ENCODE measurements around the gene TMEM176A. TPM values are rescaled to one million over a fixed set of nuclear protein-coding genes. Genes with fewer than 3 reads are reported as not detected.

The TMEM176A gene
- total and polyA plus RNA-seq, 2 experiments from 2014 or later: 0.34 TPM; not detected in 1

DNA sequence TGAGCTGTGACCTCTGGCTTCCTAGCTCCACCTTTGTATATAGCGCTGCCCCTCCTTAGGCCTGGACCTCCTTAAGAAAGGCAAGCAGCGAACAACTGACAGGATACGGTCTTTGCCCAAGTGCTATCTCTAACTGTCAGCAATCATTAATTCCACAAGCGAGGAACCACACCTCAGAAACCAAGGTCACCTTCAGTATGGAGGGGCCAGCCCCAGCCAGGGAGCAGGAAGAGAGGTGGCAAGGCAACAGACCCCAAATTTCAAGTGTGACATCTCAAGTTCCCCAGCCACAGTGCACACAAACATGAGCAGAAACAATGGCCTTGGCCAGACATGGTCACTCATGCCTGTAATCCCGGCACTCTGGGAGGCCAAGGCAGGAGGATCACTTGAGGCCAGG lies 47.0 kb downstream of the TMEM176A start (continued):
- TF ChIP-seq, protein P1, sequence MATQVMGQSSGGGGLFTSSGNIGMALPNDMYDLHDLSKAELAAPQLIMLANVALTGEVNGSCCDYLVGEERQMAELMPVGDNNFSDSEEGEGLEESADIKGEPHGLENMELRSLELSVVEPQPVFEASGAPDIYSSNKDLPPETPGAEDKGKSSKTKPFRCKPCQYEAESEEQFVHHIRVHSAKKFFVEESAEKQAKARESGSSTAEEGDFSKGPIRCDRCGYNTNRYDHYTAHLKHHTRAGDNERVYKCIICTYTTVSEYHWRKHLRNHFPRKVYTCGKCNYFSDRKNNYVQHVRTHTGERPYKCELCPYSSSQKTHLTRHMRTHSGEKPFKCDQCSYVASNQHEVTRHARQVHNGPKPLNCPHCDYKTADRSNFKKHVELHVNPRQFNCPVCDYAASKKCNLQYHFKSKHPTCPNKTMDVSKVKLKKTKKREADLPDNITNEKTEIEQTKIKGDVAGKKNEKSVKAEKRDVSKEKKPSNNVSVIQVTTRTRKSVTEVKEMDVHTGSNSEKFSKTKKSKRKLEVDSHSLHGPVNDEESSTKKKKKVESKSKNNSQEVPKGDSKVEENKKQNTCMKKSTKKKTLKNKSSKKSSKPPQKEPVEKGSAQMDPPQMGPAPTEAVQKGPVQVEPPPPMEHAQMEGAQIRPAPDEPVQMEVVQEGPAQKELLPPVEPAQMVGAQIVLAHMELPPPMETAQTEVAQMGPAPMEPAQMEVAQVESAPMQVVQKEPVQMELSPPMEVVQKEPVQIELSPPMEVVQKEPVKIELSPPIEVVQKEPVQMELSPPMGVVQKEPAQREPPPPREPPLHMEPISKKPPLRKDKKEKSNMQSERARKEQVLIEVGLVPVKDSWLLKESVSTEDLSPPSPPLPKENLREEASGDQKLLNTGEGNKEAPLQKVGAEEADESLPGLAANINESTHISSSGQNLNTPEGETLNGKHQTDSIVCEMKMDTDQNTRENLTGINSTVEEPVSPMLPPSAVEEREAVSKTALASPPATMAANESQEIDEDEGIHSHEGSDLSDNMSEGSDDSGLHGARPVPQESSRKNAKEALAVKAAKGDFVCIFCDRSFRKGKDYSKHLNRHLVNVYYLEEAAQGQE (IDR thresholded peaks at IDR 0.05; ENCODE audit: unreplicated experiment): no peak
- TF ChIP-seq POLR2AphosphoS5 (IDR thresholded peaks at IDR 0.05; ENCODE audit: low read depth): no peak
- no peak for TF ChIP-seq ETS1 (IDR thresholded peaks at IDR 0.05)

DNA sequence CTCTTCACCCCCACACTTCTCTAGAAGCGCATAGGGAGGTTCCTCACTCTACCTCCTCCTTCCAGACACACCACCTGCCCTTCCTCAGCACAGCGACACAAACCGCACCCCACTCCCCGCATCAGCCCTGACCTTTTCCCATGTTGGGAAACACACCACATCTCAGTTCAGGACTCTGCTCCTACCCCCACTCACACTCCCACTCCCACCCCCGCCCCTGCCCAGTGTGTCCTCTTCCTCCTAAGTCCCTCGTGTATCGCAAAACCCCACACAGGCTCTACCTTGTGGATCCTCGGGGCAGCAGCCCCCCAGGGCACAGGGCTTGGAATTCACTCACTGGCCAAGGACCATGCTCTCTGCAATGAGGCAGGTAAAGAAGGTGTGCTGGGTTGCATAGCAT lies 47.5 kb downstream of the TMEM176A start:
- no peaks in the 10 kb centered on the region for H3K9me3 Mint-ChIP-seq
- H3K4me3 ChIP-seq: no peak overlapping the region
- peaks cover 3% of the 10 kb centered on the region; the same call in 1 of the 2 replicates for H3K4me1 ChIP-seq (ENCODE audit: insufficient read depth)
- H3K4me3 Mint-ChIP-seq: no peak overlapping the region
- no peak overlapping the region for H3K27ac ChIP-seq (ENCODE audit: low read depth)
- no peaks in the 10 kb centered on the region for H3K36me3 ChIP-seq (ENCODE audit: insufficient read depth)
- H3K79me2 ChIP-seq (replicated peaks; ENCODE audit: insufficient read depth): no peaks in the 10 kb centered on the region
- no peaks in the 10 kb centered on the region for H3K36me3 Mint-ChIP-seq (ENCODE audit: low read depth)
- TF ChIP-seq, protein P2, sequence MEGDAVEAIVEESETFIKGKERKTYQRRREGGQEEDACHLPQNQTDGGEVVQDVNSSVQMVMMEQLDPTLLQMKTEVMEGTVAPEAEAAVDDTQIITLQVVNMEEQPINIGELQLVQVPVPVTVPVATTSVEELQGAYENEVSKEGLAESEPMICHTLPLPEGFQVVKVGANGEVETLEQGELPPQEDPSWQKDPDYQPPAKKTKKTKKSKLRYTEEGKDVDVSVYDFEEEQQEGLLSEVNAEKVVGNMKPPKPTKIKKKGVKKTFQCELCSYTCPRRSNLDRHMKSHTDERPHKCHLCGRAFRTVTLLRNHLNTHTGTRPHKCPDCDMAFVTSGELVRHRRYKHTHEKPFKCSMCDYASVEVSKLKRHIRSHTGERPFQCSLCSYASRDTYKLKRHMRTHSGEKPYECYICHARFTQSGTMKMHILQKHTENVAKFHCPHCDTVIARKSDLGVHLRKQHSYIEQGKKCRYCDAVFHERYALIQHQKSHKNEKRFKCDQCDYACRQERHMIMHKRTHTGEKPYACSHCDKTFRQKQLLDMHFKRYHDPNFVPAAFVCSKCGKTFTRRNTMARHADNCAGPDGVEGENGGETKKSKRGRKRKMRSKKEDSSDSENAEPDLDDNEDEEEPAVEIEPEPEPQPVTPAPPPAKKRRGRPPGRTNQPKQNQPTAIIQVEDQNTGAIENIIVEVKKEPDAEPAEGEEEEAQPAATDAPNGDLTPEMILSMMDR (conservative IDR thresholded peaks at IDR 0.05; ENCODE audit: low read depth in 2 of 2): no peak
- TF ChIP-seq ZNF114 (CRISPR knock-in tag; IDR thresholded peaks at IDR 0.05): no peak
- TF ChIP-seq CREB1 (CRISPR knock-in tag; IDR thresholded peaks at IDR 0.05; ENCODE audit: low read depth): no peak
- TF ChIP-seq EZH2 (IDR thresholded peaks at IDR 0.05; ENCODE audit: low read depth, unreplicated experiment): no peak
- TF ChIP-seq ETS1 (IDR thresholded peaks at IDR 0.05): no peak
- no peak for TF ChIP-seq JUNB (IDR thresholded peaks at IDR 0.05; ENCODE audit: unreplicated experiment)
- no peak for TF ChIP-seq EZH2phosphoT487 (IDR thresholded peaks at IDR 0.05; ENCODE audit: unreplicated experiment)
- no peak for TF ChIP-seq STAT1 (IDR thresholded peaks at IDR 0.05; ENCODE audit: unreplicated experiment)
- no peak for TF ChIP-seq NANOG (IDR thresholded peaks at IDR 0.05; ENCODE audit: borderline replicate concordance)
- no peak for TF ChIP-seq ZNF331 (CRISPR knock-in tag; IDR thresholded peaks at IDR 0.05; ENCODE audit: low read depth)
- no peak for TF ChIP-seq POLR2AphosphoS5 (IDR thresholded peaks at IDR 0.05; ENCODE audit: low read depth)
- peaks cover 5% of the 10 kb centered on the region; the same call in 2 of the 3 replicates for H3K4me1 Mint-ChIP-seq
- ATAC-seq (no peak), DNase-seq (ENCODE audit: low spot score) (no peak)
- peaks cover 8% of the 10 kb centered on the region for H3K27me3 Mint-ChIP-seq (ENCODE audit: insufficient read depth, low read depth, poor library complexity)
- no peaks in the 10 kb centered on the region for H3K9me2 ChIP-seq (ENCODE audit: insufficient read depth)
- no peaks in the 10 kb centered on the region for H3K27me3 ChIP-seq (ENCODE audit: insufficient read depth)
- no peaks in the 10 kb centered on the region for H3F3A ChIP-seq (replicated peaks; ENCODE audit: low read depth)
- H3K27ac Mint-ChIP-seq: no peak overlapping the region
- H2AFZ ChIP-seq: no peak overlapping the region
- no peaks in the 10 kb centered on the region for H4K20me1 ChIP-seq (replicated peaks; ENCODE audit: insufficient read depth)
- H3K4me2 ChIP-seq: no peak overlapping the region
